Measurements from ENCODE around the gene ITIH5.

GRCh38 chr10:7704071-7705016 is 37.6 kb upstream of the ITIH5 start:
- TF ChIP-seq SIN3A (conservative IDR thresholded peaks at IDR 0.05 in 1 of 2, IDR thresholded peaks at IDR 0.05 in 1 of 2; ENCODE audit: low read depth in 1 of 2, low read length in 2 of 2), result no peak
- no peak for TF ChIP-seq EP300 (IDR thresholded peaks at IDR 0.05; ENCODE audit: borderline replicate concordance in 1 of 2, low read depth in 2 of 2, low read length in 2 of 2)
- no peak for TF ChIP-seq CTCF (IDR thresholded peaks at IDR 0.05; ENCODE audit: control extremely low read depth in 1 of 3, insufficient read depth in 1 of 3, low read depth in 1 of 3, low read length in 3 of 3)
- no peak for TF ChIP-seq CREB1 (IDR thresholded peaks at IDR 0.05)
- no peak for TF ChIP-seq SP4 (IDR thresholded peaks at IDR 0.05; ENCODE audit: low read length)
- TF ChIP-seq POLR2AphosphoS5 (IDR thresholded peaks at IDR 0.05; ENCODE audit: low read depth, low read length), result no peak
- no peak for TF ChIP-seq ZNF274 (IDR thresholded peaks at IDR 0.05; ENCODE audit: borderline replicate concordance, extremely low read depth, low read length)
- TF ChIP-seq POLR2A (IDR thresholded peaks at IDR 0.05; ENCODE audit: control extremely low read depth in 1 of 2, low read depth in 2 of 2, low read length in 2 of 2), result no peak
- TF ChIP-seq EZH2 (IDR thresholded peaks at IDR 0.05; ENCODE audit: low read depth, low read length, severe bottlenecking), result no peak
- TF ChIP-seq SUZ12 (IDR thresholded peaks at IDR 0.05; ENCODE audit: low read length), result no peak
- TF ChIP-seq HDAC2 (IDR thresholded peaks at IDR 0.05; ENCODE audit: borderline replicate concordance in 1 of 2, low read depth in 2 of 2, low read length in 2 of 2), result no peak
- TF ChIP-seq CHD1 (IDR thresholded peaks at IDR 0.05; ENCODE audit: low read depth, low read length), result no peak
- TF ChIP-seq TCF12 (IDR thresholded peaks at IDR 0.05; ENCODE audit: low read depth, low read length), result no peak

Data from H1 (cell line).